ENCODE results near the gene ADGRB3.
"Not testable (repeated sequence)": the region's sequence is repeated elsewhere in the genome, so short reads cannot be mapped to it uniquely, and the experiment has no call there.

The ADGRB3 gene

GRCh38 chr6:69064226-69064625 lies 429.1 kb downstream of the ADGRB3 start:
- no peak for DNase-seq

- DNase-seq: no peak
These were observed 434.8 kb downstream of the ADGRB3 start for GRCh38 chr6:69069881-69070280.

GRCh38 chr6:69072796-69073195 lies 437.7 kb downstream of the ADGRB3 start:
- no peak for DNase-seq

- no peak for DNase-seq
These were observed 449.8 kb downstream of the ADGRB3 start for GRCh38 chr6:69084746-69085335.

- DNase-seq: no peak
These were observed 451.6 kb downstream of the ADGRB3 start for GRCh38 chr6:69086689-69087088.

- no peak for DNase-seq
These were observed 454.5 kb downstream of the ADGRB3 start for GRCh38 chr6:69089539-69089938.

- no peak for DNase-seq
These were observed 455.1 kb downstream of the ADGRB3 start for GRCh38 chr6:69090132-69090531.

GRCh38 chr6:69096681-69097080 lies 461.6 kb downstream of the ADGRB3 start:
- no peak for DNase-seq

GRCh38 chr6:69097948-69098347 lies 462.9 kb downstream of the ADGRB3 start:
- no peak for DNase-seq

GRCh38 chr6:69098910-69099309 lies 463.8 kb downstream of the ADGRB3 start:
- no peak for DNase-seq

GRCh38 chr6:69100772-69101171 lies 465.7 kb downstream of the ADGRB3 start:
- DNase-seq: no peak

- no peak for DNase-seq
These were observed 467.3 kb downstream of the ADGRB3 start for GRCh38 chr6:69102416-69102815.

- no peak for DNase-seq
These were observed 470.2 kb downstream of the ADGRB3 start for GRCh38 chr6:69105288-69105687.

- DNase-seq: no peak
These were observed 471.4 kb downstream of the ADGRB3 start for GRCh38 chr6:69106511-69106910.

- DNase-seq: no peak
These were observed 476.2 kb downstream of the ADGRB3 start for GRCh38 chr6:69111301-69111700.

GRCh38 chr6:69116658-69117057 lies 481.6 kb downstream of the ADGRB3 start:
- no peak for DNase-seq

GRCh38 chr6:69121461-69122406 lies 486.7 kb downstream of the ADGRB3 start:
- not testable (repeated sequence) for DNase-seq

- DNase-seq: no peak
These were observed 487.3 kb downstream of the ADGRB3 start for GRCh38 chr6:69122407-69122773.

- no peak for DNase-seq
These were observed 493.3 kb downstream of the ADGRB3 start for GRCh38 chr6:69128411-69128810.

- no peak for DNase-seq
These were observed 494.0 kb downstream of the ADGRB3 start for GRCh38 chr6:69129046-69129445.

GRCh38 chr6:69135927-69136326 lies 500.8 kb downstream of the ADGRB3 start:
- DNase-seq: no peak

- no peak for DNase-seq
These were observed 503.1 kb downstream of the ADGRB3 start for GRCh38 chr6:69138148-69138547.

- no peak for DNase-seq
These were observed 503.9 kb downstream of the ADGRB3 start for GRCh38 chr6:69138893-69139494.

- no peak for DNase-seq
These were observed 510.0 kb downstream of the ADGRB3 start for GRCh38 chr6:69145062-69145461.

Data from bone marrow (tissue), 2 donors.